ENCODE measurements around the gene SPATA13.
"Not testable (repeated sequence)": the region's sequence is repeated elsewhere in the genome, so short reads cannot be mapped to it uniquely, and the experiment has no call there.

The SPATA13 gene

DNA sequence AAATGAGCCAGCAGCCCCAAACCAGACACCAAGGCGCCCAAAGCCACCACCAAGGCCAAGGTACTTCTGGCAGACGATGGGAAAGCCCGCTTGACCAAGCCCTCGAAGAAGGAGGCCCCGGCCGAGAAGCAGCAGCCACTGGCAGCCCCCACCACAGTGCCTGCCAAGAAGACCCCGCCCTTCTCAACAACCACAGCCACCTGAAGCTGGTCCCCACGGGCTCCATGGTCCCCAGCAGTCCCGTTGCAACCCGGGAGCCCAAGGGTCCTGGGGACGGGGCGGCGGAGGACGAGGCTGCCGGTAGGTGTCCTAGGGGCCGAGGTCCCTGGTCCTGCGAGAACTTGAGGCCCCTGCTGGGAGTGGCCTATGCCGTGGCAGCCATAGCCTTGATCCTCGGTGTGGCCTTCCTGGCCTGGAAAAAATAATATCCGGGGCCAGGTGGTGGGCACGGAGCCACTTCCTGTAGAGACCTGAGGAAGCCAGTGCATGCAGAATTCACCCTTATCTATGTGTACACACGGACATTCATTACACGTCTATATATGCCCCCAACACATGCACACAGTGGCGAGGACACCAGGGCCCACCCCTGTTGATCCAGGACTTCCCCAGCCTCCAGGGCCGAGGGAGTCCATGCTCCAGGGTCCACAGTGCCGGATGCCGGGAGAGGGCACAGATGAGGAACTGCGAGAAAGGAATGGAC is 162.7 kb downstream of the SPATA13 start:
- DNase-seq: no peak

DNA sequence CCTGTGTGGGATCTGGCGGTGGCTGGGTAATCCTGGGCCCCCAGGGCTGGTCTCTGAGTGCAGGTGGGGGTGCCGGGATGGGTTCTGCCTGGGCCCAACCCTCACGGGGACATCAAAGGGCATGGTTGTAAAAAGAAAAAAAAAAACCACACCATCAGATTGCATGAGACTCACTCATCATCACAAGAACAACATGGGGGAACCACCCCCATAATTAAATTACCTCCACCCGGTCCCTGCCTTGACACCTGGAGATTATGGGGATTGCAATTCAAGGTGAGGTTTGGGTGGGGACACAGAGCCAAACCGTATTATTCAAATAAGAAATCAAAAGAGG is 163.2 kb downstream of the SPATA13 start:
- no peak for DNase-seq

DNA sequence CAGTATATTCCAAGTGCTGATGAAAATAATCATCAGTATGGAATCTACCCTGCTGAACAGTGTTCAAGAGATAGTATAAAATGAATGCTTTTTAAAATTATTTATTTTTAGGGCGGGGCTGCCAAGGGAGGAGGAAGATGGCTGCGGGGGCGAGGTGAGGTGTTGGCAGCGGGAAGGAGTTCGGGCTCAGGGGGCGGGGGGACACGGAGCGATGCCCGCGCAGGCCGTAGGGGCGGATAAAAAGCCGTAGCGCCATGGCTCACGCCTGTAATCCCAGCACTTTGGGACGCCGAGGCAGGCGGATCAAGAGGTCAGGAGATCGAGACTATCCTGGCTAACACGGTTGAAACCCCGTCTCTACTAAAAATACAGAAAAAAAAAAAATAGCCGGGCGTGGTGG is 167.1 kb downstream of the SPATA13 start:
- not testable (repeated sequence) for DNase-seq

DNA sequence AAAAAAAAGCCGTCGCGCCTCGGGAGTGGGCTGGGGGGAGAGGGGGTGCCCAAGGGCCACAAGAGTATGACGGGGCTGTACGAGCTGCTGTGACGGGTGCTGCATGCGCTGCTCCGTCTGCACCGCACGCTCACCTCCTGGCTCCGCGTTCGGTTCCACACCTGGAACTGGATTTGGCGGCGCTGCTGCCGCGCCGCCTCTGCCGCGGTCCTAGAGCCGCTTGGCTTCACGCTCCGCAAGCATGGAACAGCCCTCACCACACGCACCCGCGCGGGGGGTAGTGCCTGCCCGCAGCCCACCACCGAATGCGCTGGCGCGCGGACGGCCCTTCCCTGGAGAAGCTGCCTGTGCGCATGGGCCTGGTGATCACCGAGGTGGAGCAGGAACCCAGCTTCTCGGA is 167.6 kb downstream of the SPATA13 start:
- DNase-seq: no peak

DNA sequence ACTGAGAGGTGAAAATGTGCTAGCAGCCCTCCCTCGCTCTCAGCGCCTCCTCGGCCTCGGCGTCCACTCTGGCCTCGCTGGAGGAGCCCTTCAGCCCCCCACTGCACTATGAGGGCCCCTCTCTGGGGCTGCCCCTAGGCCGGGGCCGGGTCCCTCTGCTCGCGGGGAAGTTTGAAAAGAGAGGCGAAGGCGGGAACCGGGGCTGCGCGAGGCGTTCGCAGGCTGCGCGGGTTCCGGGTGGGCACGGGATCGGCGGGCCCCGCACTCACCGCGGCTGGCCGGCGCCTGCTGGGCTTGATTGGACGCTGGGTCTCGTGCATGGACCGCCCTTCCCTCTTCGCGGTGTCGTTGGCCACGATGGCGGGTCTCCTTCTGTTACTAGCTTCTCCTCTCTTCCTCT is 178.2 kb downstream of the SPATA13 start:
- no peak for DNase-seq

DNA sequence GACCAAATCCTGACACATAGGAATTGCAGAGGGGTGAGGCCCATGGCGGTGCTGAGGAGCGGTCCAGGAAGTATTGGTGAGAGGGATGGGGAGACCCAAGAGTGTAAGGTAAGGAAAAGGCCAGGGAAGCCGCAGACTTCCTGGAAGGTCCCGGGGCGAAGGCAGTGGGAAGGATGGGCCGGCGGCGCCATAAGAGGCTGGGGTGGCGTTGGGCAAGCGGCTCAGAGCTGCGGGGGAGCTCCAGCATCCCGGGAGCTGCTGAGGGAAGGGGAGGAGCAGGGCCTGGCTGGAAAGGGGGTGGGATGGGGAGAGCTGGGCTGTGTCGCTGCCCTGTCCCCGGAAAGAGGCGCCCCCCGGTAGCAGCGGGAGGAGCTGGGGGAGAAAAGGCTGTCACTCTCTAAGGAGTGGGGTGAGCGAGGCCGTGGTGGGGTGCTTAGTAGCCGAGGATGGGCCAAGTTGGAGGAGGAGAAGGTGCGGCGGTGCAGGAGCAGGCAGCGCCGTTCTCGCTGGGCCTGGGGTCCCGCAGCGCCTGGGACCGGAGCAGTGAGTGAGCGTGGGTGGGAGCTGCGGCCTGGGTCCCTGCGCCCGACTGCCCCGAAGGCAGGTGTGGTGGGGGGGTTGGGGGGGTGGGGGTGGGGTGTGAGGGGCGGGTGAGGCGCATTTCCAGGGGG is 179.6 kb downstream of the SPATA13 start:
- DNase-seq: no peak

DNA sequence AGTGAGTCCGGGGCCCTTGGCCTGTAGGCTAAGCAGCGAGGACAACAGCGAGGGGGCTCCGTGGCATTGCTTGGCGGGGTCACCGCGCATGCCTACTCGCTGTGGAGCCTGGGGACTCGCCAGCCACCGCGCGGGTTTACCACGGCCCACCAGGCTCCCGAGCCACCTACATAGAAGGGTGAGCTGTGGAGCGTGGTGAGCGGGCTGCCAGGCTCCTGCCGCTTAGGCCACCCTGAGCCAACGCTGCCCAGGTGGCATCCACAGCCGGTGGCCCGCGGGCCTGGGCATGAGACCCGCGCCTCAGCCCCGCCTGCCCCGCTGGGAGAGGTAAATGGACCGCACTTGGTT is 180.1 kb downstream of the SPATA13 start:
- DNase-seq: no peak

DNA sequence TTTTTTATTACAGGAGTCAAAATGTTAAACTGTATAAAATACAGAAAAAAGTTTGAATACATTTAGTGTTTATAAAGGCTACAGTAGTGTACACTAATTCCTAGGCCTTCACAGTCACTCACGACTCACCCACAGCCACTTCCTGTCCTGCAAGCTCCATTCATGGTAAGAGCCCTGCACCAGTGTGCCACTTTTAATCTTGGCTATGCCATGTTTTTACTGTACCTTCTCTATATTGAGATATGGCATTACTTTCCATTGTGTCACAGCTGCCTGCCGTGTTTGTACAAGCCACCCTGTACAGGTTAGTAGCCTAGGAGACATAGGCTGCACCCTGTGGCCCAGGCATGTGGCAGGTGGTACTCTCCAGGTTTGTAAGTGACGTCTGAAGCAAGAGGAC is 180.9 kb downstream of the SPATA13 start:
- DNase-seq: no peak

DNA sequence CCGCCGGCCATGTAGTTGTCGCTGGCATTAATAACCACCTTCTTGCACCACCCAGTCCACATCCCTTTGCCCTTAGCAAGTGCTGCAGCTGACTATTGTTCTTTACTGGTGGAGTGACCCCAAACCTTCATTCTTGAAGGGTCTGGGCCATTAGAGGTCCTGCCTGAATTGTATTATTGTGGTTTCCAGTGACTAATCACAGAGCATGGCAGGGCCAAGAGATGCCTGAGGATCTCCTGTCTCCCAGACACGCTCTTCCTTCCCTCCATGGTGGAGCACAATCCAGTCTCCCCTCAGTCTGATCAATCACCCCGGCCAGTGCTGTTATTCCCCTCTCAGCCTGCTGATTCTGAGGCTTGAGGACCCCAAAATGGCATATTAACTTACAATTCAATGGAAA is 187.9 kb downstream of the SPATA13 start:
- DNase-seq: no peak

DNA sequence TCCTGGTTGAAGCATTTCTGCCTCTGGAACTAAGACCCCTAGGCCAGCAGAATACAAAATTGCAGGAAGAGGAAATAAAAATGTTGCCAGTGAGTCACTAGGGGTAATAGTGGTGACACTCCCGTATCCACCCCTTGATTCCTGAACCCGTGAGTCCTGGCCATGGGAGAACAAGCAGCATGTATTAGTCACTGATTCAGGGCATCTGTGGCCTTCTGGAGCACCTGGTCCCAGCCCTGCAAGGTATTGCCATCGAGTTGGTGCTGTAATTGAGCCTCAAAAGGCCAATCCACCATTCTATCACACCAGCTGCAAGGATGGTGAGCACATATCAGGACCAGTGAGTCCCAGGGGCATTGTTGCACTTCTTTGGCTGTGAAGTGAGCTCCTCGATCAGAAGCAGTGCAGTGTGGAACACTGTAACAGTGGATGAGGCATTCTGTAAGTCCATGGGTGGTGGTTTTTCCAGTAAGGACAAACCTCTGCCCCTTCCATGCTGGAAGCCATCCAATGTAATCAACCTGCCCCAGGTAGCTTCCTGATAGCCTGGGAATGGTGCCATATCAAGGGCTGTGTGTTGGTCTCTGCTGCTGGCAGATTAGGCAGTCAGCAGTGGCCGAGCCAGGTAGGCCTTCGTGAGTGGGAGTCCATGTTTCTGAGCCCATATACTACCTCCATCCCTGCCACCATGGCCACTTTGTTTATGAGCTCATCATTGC is 188.4 kb downstream of the SPATA13 start:
- DNase-seq: no peak

DNA sequence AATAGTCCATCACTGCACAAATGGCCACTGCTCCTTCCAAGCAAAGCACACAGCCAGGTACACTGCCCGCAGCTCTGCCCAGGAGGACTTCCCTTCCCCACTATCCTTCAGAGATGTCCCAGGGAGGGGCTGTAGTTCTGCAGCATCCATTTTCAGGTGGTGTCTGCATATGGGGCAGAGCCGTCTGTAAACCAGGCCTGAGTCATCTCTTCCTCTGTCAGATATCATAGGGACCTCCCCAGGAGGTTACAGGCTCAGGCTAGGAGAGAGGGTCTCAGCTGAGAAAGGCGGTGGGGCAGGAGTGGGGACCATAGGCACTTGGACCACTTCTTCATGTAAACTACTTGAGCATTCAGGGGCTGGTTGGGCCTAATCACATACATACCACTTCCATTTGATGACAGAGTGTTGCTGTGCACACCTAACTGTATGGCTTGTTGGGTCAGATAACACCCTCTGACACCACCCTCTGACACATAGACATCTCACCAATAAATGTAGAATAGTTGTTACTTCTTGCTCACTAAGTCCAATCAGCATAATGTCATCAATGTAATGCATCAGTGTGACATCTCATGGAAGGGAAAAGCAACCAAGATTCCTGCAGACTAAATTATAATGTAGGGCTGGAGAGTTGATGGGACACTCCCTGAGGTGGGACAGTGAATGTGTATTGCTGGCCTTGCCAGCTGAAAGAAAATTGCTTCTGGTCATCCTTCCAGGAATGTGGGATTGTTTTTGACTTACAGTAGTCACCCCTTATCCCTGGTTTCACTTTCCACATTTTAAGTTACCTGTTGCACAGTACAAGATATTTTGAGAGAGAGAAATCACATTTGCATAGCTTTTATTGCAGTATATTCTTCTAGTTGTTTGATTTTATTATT is 189.5 kb downstream of the SPATA13 start:
- DNase-seq: not testable (repeated sequence)

DNA sequence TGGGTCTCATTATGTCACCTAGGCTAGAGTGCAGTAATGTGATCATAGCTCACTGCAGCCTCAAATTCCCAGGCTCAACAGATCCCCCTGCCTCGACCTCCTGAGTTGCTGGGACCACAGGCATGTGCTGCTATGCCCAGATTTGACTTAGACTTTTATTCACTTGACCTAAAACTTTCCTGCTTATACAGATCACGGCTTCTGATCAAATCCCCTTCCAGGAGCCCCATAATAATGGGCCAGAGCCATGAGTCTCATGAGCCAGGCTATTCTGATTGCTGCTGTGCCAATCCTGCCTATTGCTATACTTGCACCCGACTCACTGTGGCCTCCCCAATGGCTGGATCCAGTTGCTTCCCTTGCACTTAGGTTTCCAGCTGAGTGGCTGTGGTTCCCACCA is 190.9 kb downstream of the SPATA13 start:
- no peak for DNase-seq

DNA sequence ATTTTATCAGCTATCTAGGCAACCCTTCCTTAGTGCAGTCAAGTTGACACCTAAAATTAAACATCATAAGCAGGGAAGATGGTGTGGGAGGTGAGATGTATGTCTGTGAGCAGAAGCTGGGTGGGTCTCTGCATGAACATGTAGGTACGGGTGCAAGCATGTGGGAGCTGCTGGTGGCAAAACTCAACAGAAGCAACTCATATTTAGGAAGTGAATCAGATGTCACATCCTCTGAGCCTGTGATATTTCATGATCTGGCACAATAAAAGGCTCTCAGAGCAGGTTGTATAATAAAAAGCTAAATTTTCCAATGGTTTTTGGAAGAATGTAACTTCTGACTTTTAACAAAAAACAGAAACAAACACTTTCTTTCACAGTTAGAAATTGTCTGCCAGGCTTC is 193.2 kb downstream of the SPATA13 start:
- DNase-seq: no peak

DNA sequence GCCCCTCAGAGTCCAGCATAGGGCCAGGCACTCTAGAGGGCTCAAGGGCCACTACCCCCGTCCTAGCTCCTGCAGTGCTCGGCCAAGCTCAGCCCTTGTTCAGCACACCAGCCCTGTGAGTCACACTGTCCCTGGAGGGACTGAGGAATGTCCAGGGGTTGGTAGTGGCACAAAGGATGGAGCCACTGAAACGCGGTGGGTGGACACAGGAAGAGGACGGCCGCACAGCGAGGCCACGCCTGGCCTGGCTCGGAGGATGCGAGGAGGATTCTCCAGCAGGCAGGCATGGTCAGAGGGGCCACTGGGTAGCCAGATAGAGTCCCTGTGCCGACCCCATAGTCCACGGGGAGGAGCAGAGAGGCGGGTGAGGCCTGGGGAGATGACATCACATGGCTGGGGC is 194.6 kb downstream of the SPATA13 start:
- no peak for DNase-seq

DNA sequence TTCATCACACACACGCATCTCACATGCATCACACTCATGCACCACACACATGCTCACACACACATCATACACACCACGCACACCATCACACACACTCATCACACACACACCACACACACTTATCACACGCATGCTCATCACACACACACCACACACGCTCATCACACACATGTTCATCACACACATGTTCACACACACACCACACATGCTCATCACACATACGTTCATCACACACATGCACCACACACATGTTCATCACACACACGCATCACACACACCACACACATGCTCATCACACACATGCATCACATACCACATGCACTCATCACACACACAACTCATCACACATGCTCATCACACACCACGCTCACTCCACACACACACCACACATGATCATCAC is 195.8 kb downstream of the SPATA13 start:
- no peak for DNase-seq

All from activated naive CD4-positive, alpha-beta T cell treated with Interleukin-2 at 50 U/mL for 16 hours (primary cell).